Hepatocyte (in vitro differentiated cells): ENCODE measurements around the gene KCNJ9.

Source experiments
- EZH2phosphoT487 ChIP-seq: fragments of 200-600 bp; sonication (generic); IDR thresholded peaks from one replicate; pipeline ENCODE4 v1.6.1; 2018; ENCODE audit warnings: antibody characterized with exemption, mild to moderate bottlenecking, low read depth, moderate library complexity; ENCODE audit not compliant: unreplicated experiment, severe bottlenecking
- TF ChIP-seq, protein P1 (sequence below): fragments of 200-600 bp; sonication (generic); IDR thresholded peaks from 2 replicates; pipeline ENCODE4 v1.5.1; 2016; ENCODE audit warnings: antibody characterized with exemption, mild to moderate bottlenecking; ENCODE audit not compliant: poor library complexity

DNA sequence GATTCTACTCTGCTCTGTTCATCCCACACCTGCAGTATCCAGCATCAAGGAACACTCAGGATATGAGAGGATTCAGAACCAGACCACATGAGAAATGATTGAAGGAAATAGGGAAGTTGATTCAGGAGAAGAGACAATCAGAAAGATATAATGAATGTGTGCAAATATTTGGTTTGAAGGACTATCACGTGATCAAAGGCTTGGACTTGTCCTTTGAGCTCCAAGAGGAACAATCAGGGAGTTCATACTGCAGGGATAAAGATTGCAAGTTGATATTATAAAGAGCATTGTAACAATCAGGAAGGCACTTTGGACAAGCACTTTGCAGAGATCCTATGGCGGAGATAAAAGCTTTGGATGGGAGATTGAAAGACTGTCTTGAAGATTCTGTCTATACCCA, 35.7 kb upstream of the KCNJ9 start:
- TF ChIP-seq, protein P1, sequence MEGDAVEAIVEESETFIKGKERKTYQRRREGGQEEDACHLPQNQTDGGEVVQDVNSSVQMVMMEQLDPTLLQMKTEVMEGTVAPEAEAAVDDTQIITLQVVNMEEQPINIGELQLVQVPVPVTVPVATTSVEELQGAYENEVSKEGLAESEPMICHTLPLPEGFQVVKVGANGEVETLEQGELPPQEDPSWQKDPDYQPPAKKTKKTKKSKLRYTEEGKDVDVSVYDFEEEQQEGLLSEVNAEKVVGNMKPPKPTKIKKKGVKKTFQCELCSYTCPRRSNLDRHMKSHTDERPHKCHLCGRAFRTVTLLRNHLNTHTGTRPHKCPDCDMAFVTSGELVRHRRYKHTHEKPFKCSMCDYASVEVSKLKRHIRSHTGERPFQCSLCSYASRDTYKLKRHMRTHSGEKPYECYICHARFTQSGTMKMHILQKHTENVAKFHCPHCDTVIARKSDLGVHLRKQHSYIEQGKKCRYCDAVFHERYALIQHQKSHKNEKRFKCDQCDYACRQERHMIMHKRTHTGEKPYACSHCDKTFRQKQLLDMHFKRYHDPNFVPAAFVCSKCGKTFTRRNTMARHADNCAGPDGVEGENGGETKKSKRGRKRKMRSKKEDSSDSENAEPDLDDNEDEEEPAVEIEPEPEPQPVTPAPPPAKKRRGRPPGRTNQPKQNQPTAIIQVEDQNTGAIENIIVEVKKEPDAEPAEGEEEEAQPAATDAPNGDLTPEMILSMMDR: no peak
- no peak for TF ChIP-seq EZH2phosphoT487
